MM.1S (cell line): Measurements from ENCODE around the gene SLC8A1.

Source experiments
- EZH2 ChIP-seq: fragments of 300-600 bp; sonication (generic); optimal IDR thresholded peaks from 2 replicates; pipeline ENCODE3; 2017; ENCODE audit warnings: low read depth, mild to moderate bottlenecking, antibody characterized with exemption, low read length, mixed read lengths
- TF ChIP-seq, protein P1 (sequence below): fragments of 300-600 bp; sonication (generic); IDR thresholded peaks from 2 replicates; pipeline ENCODE4 v1.5.1; 2016; ENCODE audit warnings: antibody characterized with exemption, low read length, mixed read lengths

DNA sequence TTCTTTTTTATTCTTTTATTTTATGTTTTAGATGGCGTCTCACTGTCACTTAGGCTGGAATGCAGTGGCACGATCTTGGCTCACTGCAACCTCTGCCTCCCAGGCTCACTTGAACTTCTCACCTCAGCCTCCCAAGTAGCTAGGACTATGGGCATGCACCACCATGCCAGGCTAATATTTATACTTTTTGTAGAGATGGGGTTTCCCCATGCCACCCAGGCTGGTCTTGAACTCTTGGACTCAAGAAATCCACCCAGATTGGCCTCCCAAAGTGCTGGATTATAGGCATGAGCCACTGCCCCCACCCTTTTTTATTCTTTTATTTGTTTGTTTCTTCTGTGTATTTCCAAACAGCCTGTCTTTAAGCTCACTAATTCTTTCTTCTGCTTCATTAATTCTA lies 366.1 kb downstream of the SLC8A1 start:
- TF ChIP-seq, protein P1, sequence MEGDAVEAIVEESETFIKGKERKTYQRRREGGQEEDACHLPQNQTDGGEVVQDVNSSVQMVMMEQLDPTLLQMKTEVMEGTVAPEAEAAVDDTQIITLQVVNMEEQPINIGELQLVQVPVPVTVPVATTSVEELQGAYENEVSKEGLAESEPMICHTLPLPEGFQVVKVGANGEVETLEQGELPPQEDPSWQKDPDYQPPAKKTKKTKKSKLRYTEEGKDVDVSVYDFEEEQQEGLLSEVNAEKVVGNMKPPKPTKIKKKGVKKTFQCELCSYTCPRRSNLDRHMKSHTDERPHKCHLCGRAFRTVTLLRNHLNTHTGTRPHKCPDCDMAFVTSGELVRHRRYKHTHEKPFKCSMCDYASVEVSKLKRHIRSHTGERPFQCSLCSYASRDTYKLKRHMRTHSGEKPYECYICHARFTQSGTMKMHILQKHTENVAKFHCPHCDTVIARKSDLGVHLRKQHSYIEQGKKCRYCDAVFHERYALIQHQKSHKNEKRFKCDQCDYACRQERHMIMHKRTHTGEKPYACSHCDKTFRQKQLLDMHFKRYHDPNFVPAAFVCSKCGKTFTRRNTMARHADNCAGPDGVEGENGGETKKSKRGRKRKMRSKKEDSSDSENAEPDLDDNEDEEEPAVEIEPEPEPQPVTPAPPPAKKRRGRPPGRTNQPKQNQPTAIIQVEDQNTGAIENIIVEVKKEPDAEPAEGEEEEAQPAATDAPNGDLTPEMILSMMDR: no peak
- no peak for TF ChIP-seq EZH2
